CMK (cell line): ENCODE measurements around the gene KCTD2.
"Not testable (repeated sequence)": the region's sequence is repeated elsewhere in the genome, so short reads cannot be mapped to it uniquely, and the experiment has no call there.

ENCODE experiments used
- DNase-seq: peaks from one replicate; pipeline ENCODE4 v3.0.0-alpha.2; 2010; ENCODE audit warnings: low read depth

The KCTD2 gene

GRCh38 chr17:75051941-75052340, 4.9 kb downstream of the KCTD2 start:
- no peak for DNase-seq

GRCh38 chr17:75059369-75060345, 12.6 kb downstream of the KCTD2 start:
- no peak for DNase-seq

- no peak for DNase-seq
Measured at GRCh38 chr17:75060434-75061054, 13.5 kb downstream of the KCTD2 start.

- no peak for DNase-seq
Measured at GRCh38 chr17:75061055-75061438, 14.0 kb downstream of the KCTD2 start.

- no peak for DNase-seq
Measured at GRCh38 chr17:75061618-75062017, 14.6 kb downstream of the KCTD2 start.

GRCh38 chr17:75063201-75063600, 16.2 kb downstream of the KCTD2 start:
- no peak for DNase-seq

- DNase-seq: no peak
Measured at GRCh38 chr17:75063626-75064025, 16.6 kb downstream of the KCTD2 start.

GRCh38 chr17:75064040-75064439, 17.0 kb downstream of the KCTD2 start:
- no peak for DNase-seq

- DNase-seq: no peak
Measured at GRCh38 chr17:75064460-75064859, 17.4 kb downstream of the KCTD2 start.

- DNase-seq: no peak
Measured at GRCh38 chr17:75064867-75065561, 18.0 kb downstream of the KCTD2 start.

- no peak for DNase-seq
Measured at GRCh38 chr17:75065562-75066151, 18.6 kb downstream of the KCTD2 start.

GRCh38 chr17:75067856-75068255, 20.8 kb downstream of the KCTD2 start:
- DNase-seq: no peak

- no peak for DNase-seq
Measured at GRCh38 chr17:75068750-75069149, 21.7 kb downstream of the KCTD2 start.

GRCh38 chr17:75069783-75070182, 22.8 kb downstream of the KCTD2 start:
- DNase-seq: no peak

GRCh38 chr17:75071478-75072271, 24.6 kb downstream of the KCTD2 start:
- not testable (repeated sequence) for DNase-seq

- DNase-seq: not testable (repeated sequence)
Measured at GRCh38 chr17:75072909-75073308, 25.9 kb downstream of the KCTD2 start.

GRCh38 chr17:75073618-75074047, 26.6 kb downstream of the KCTD2 start:
- DNase-seq: no peak

- DNase-seq: peak; percentile 61
Measured at GRCh38 chr17:75074532-75074931, 27.5 kb downstream of the KCTD2 start.

- no peak for DNase-seq
Measured at GRCh38 chr17:75075597-75076336, 28.7 kb downstream of the KCTD2 start.

- no peak for DNase-seq
Measured at GRCh38 chr17:75077072-75077495, 30.1 kb downstream of the KCTD2 start.
